Measurements from ENCODE around the gene CLDN20. TPM values are rescaled to one million over a fixed set of nuclear protein-coding genes. Genes with fewer than 3 reads are reported as not detected.
"Not testable (repeated sequence)": the region's sequence is repeated elsewhere in the genome, so short reads cannot be mapped to it uniquely, and the experiment has no call there.

The CLDN20 gene
- total and polyA plus RNA-seq, 7 experiments from 2014 or later: not detected

- Histone ChIP-seq H3K4me3 (ENCODE audit: low read length) (no peak overlapping the region), H3K27me3 (ENCODE audit: control insufficient read depth in 2 of 2, insufficient read depth in 2 of 2, low read length in 2 of 2) (no peaks in the 10 kb centered on the region), H3K9me3 (ENCODE audit: control insufficient read depth in 2 of 3, low read length in 3 of 3) (no peaks in the 10 kb centered on the region), H3K27ac (ENCODE audit: low read depth, low read length) (no peak overlapping the region), H3K36me3 (ENCODE audit: control insufficient read depth in 2 of 3, insufficient read depth in 3 of 3, low read length in 3 of 3) (peaks cover 0 to 22% (median 0%) of the 10 kb centered on the region in 3 experiments), H3K4me1 (ENCODE audit: control insufficient read depth in 2 of 2, insufficient read depth in 2 of 2, low read length in 2 of 2) (peaks cover 3 to 5% of the 10 kb centered on the region in 2 donors)
- Mint-ChIP-seq H3K36me3 (peaks cover 0 to 30% (median 11%) of the 10 kb centered on the region in 5 donors), H3K4me3 (no peak overlapping the region), H3K9me3 (no peaks in the 10 kb centered on the region), H3K27ac (peak overlapping the region in 4 of 9 donors; percentile 2 to 74 (median 28)), H3K27me3 (no peaks in the 10 kb centered on the region), H3K4me1 (peaks cover 14 to 71% (median 56%) of the 10 kb centered on the region in 7 donors)
- intact Hi-C loops (cut with micrococcal nuclease): loop anchor here (5.0 to 10.0 kb wide), 2 partner anchors 384 to 1056 kb away; no protein-coding TSS in a partner anchor
- ChIA-PET CTCF (no interaction called here), POLR2A (no interaction called here)
- no peak for DNase-seq
- ATAC-seq: no peak
Observed at GRCh38 chr6:155311086-155311485, 47.3 kb downstream of the CLDN20 start.

DNA sequence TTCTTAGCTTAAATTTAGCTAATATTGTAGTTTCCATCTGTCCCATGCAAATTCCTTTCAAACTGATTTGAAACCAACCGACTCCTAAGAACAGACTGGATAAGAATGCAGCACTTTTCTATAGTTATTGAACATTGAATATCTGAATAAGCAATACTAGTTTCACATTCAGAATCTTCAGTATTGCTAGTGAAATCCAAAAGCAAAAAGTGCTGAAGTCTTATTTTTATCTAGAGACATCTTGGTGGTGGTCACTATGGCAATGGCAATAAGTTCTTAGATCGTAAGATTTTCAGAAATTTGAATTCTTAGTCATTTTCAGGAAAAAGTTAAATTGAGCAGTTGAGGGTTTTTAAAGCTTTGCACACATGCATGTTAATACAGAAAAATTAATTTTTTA, 47.8 kb downstream of the CLDN20 start:
- no peaks in the 10 kb centered on the region for H3K9me3 ChIP-seq (ENCODE audit: control insufficient read depth in 2 of 3, low read length in 3 of 3)
- Mint-ChIP-seq H3K9me3 (no peaks in the 10 kb centered on the region), H3K4me1 (peaks cover 14 to 67% (median 54%) of the 10 kb centered on the region in 7 donors), H3K4me3 (no peak overlapping the region), H3K36me3 (peaks cover 0 to 25% (median 11%) of the 10 kb centered on the region in 5 donors), H3K27me3 (no peaks in the 10 kb centered on the region), H3K27ac (peak overlapping the region in 1 of 9 donors; percentile 74)
- H3K36me3 ChIP-seq (ENCODE audit: control insufficient read depth in 2 of 3, insufficient read depth in 3 of 3, low read length in 3 of 3): peaks cover 0 to 21% (median 0%) of the 10 kb centered on the region in 3 experiments
- no peak overlapping the region for H3K27ac ChIP-seq (ENCODE audit: low read depth, low read length)
- intact Hi-C loops (cut with micrococcal nuclease): loop anchor here (5.0 to 10.0 kb wide), 2 partner anchors 384 to 1057 kb away; no protein-coding TSS in a partner anchor
- ATAC-seq (no peak), DNase-seq (no peak)
- H3K27me3 ChIP-seq (ENCODE audit: control insufficient read depth in 2 of 2, insufficient read depth in 2 of 2, low read length in 2 of 2): no peaks in the 10 kb centered on the region
- ChIA-PET CTCF (no interaction called here), POLR2A (no interaction called here)
- peaks cover 3 to 5% of the 10 kb centered on the region in 2 donors for H3K4me1 ChIP-seq (ENCODE audit: control insufficient read depth in 2 of 2, insufficient read depth in 2 of 2, low read length in 2 of 2)
- H3K4me3 ChIP-seq (ENCODE audit: low read length): no peak overlapping the region

DNA sequence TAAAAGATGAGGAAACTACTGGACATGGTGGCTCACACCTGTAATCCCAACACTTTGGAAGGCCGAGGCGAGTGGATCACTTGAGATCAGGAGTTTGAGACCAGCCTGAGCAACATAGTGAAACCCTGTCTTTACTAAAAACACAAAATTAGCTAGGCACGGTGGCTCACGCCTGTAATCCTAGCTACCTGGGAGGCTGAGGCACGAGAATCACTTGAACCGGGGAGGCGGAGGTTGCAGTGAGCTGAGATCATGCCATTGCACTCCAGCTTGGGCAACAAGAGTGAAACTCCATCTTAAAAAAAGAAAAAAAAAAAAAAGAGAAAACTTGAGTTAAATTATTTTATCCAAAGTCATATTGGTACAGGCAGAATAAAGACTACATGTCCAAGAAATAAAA, 49.1 kb downstream of the CLDN20 start:
- H3K27me3 Mint-ChIP-seq; H3K4me3 ChIP-seq (ENCODE audit: low read length); H3K27me3 ChIP-seq (ENCODE audit: control insufficient read depth in 2 of 2, insufficient read depth in 2 of 2, low read length in 2 of 2); DNase-seq; H3K9me3 Mint-ChIP-seq; H3K9me3 ChIP-seq (ENCODE audit: control insufficient read depth in 2 of 3, low read length in 3 of 3); CTCF ChIA-PET; H3K4me1 ChIP-seq (ENCODE audit: control insufficient read depth in 2 of 2, insufficient read depth in 2 of 2, low read length in 2 of 2); ATAC-seq: not testable (repeated sequence)
- intact Hi-C loops (cut with micrococcal nuclease): loop anchor here (5.0 to 10.0 kb wide), 2 partner anchors 386 to 1058 kb away; no protein-coding TSS in a partner anchor
- POLR2A ChIA-PET: interaction anchor here (0.6 kb wide), 1 partner anchor 105 kb away, joined by 3 read pairs; no protein-coding TSS in a partner anchor
- peak overlapping the region; percentile 84 to 97 (median 93) for H3K27ac Mint-ChIP-seq
- peak overlapping the region; percentile 60 to 97 (median 94) for H3K4me3 Mint-ChIP-seq
- peaks cover 12 to 57% (median 48%) of the 10 kb centered on the region in 7 donors for H3K4me1 Mint-ChIP-seq
- H3K27ac ChIP-seq (ENCODE audit: low read depth, low read length): peak overlapping the region; percentile 90
- H3K36me3 Mint-ChIP-seq: peaks cover 0 to 15% (median 7%) of the 10 kb centered on the region in 5 donors
- peaks cover 0 to 15% (median 0%) of the 10 kb centered on the region in 3 experiments for H3K36me3 ChIP-seq (ENCODE audit: control insufficient read depth in 2 of 3, insufficient read depth in 3 of 3, low read length in 3 of 3)

- Mint-ChIP-seq H3K9me3 (no peaks in the 10 kb centered on the region), H3K4me1 (peaks cover 11 to 51% (median 42%) of the 10 kb centered on the region in 7 donors), H3K36me3 (peaks cover 0 to 11% (median 4%) of the 10 kb centered on the region in 5 donors), H3K27ac (peak overlapping the region; percentile 84 to 97 (median 93)), H3K27me3 (no peaks in the 10 kb centered on the region), H3K4me3 (peak overlapping the region; percentile 80 to 98 (median 96))
- POLR2A ChIA-PET: interaction anchor here (0.6 to 1.9 kb wide), 8 partner anchors 8 to 1463 kb away, joined by 3 to 11 read pairs (median 3); partner anchors contain the start of gene ARID1B
- H3K4me3 ChIP-seq (ENCODE audit: low read length): peak overlapping the region; percentile 86
- H3K9me3 ChIP-seq (ENCODE audit: control insufficient read depth in 2 of 3, low read length in 3 of 3): no peaks in the 10 kb centered on the region
- intact Hi-C loops (cut with micrococcal nuclease): loop anchor here (1.0 to 10.0 kb wide), 18 partner anchors 25 to 1961 kb away; partner anchors contain the start of genes ARID1B (in 2 of the 2) and SCAF8 (in 2 of the 2)
- CTCF ChIA-PET: no interaction called here
- DNase-seq (no peak), ATAC-seq (peak; percentile 26)
- peaks cover 0 to 15% (median 0%) of the 10 kb centered on the region in 3 experiments for H3K36me3 ChIP-seq (ENCODE audit: control insufficient read depth in 2 of 3, insufficient read depth in 3 of 3, low read length in 3 of 3)
- H3K27ac ChIP-seq (ENCODE audit: low read depth, low read length): peak overlapping the region; percentile 90
- H3K4me1 ChIP-seq (ENCODE audit: control insufficient read depth in 2 of 2, insufficient read depth in 2 of 2, low read length in 2 of 2): peaks cover 3 to 5% of the 10 kb centered on the region in 2 donors
- H3K27me3 ChIP-seq (ENCODE audit: control insufficient read depth in 2 of 2, insufficient read depth in 2 of 2, low read length in 2 of 2): no peaks in the 10 kb centered on the region
Observed at GRCh38 chr6:155313602-155314091, 49.8 kb downstream of the CLDN20 start.

GRCh38 chr6:155314092-155314772, 50.4 kb downstream of the CLDN20 start, which contains the start of gene TFB1M:
TFB1M (minus strand) TSS chr6:155314484; CDS start chr6:155314428, 56 bp downstream.
- no peaks in the 10 kb centered on the region for H3K9me3 Mint-ChIP-seq
- DNase-seq (peak; percentile 84 to 98 (median 94)), ATAC-seq (peak; percentile 96)
- Histone ChIP-seq H3K36me3 (ENCODE audit: control insufficient read depth in 2 of 3, insufficient read depth in 3 of 3, low read length in 3 of 3) (peaks cover 0 to 14% (median 0%) of the 10 kb centered on the region in 3 experiments), H3K4me1 (ENCODE audit: control insufficient read depth in 2 of 2, insufficient read depth in 2 of 2, low read length in 2 of 2) (peaks cover 3 to 5% of the 10 kb centered on the region in 2 donors), H3K9me3 (ENCODE audit: control insufficient read depth in 2 of 3, low read length in 3 of 3) (no peaks in the 10 kb centered on the region), H3K4me3 (ENCODE audit: low read length) (peak within 1 kb of the TSS; percentile 86), H3K27ac (ENCODE audit: low read depth, low read length) (peak within 1 kb of the TSS; percentile 90), H3K27me3 (ENCODE audit: control insufficient read depth in 2 of 2, insufficient read depth in 2 of 2, low read length in 2 of 2) (no peaks in the 10 kb centered on the region)
- peaks cover 10 to 48% (median 41%) of the 10 kb centered on the region in 7 donors for H3K4me1 Mint-ChIP-seq
- intact Hi-C loops (cut with micrococcal nuclease): loop anchor here (1.0 to 10.0 kb wide), 18 partner anchors 24 to 1961 kb away; partner anchors contain the start of genes ARID1B (in 2 of the 2) and SCAF8 (in 2 of the 2)
- ChIA-PET POLR2A (interaction anchor here (0.6 to 1.9 kb wide), 11 partner anchors 8 to 1516 kb away, joined by 3 to 11 read pairs (median 4); partner anchors contain the start of gene ARID1B), CTCF (interaction anchor here (2.0 kb wide), 1 partner anchor 15 kb away, joined by 12 read pairs; no protein-coding TSS in a partner anchor)
- peaks cover 0 to 11% (median 2%) of the 10 kb centered on the region in 5 donors for H3K36me3 Mint-ChIP-seq
- H3K4me3 Mint-ChIP-seq: peak within 1 kb of the TSS; percentile 80 to 98 (median 96)
- peak within 1 kb of the TSS; percentile 84 to 97 (median 93) for H3K27ac Mint-ChIP-seq
- H3K27me3 Mint-ChIP-seq: no peaks in the 10 kb centered on the region
